ENCODE measurements around the gene REXO2.

REXO2 gene

GRCh38 chr11:114452399-114452798, 13.1 kb downstream of the REXO2 start:
- H3K4me3 ChIP-seq (ENCODE audit: low read length) = no peak overlapping the region
- TF ChIP-seq ZNF274 (IDR thresholded peaks at IDR 0.05; ENCODE audit: low read depth, low read length) = no peak

GRCh38 chr11:114463999-114464398, 24.7 kb downstream of the REXO2 start:
- TF ChIP-seq ZNF274 (IDR thresholded peaks at IDR 0.05; ENCODE audit: low read depth, low read length) = no peak
- H3K4me3 ChIP-seq (ENCODE audit: low read length) = no peak overlapping the region

- no peak for TF ChIP-seq ZNF274 (IDR thresholded peaks at IDR 0.05; ENCODE audit: low read depth, low read length)
- H3K4me3 ChIP-seq (ENCODE audit: low read length) = no peak overlapping the region
These were observed 27.5 kb downstream of the REXO2 start for GRCh38 chr11:114466742-114467141.

GRCh38 chr11:114472661-114473060, 33.4 kb downstream of the REXO2 start:
- H3K4me3 ChIP-seq (ENCODE audit: low read length) = no peak overlapping the region
- TF ChIP-seq ZNF274 (IDR thresholded peaks at IDR 0.05; ENCODE audit: low read depth, low read length) = no peak

- no peak for TF ChIP-seq ZNF274 (IDR thresholded peaks at IDR 0.05; ENCODE audit: low read depth, low read length)
- H3K4me3 ChIP-seq (ENCODE audit: low read length) = no peak overlapping the region
These were observed 38.7 kb downstream of the REXO2 start for GRCh38 chr11:114478001-114478410.

GRCh38 chr11:114478768-114479167, 39.5 kb downstream of the REXO2 start:
- no peak overlapping the region for H3K4me3 ChIP-seq (ENCODE audit: low read length)

GRCh38 chr11:114479331-114479730, 40.1 kb downstream of the REXO2 start:
- H3K4me3 ChIP-seq (ENCODE audit: low read length) = no peak overlapping the region
- TF ChIP-seq ZNF274 (IDR thresholded peaks at IDR 0.05; ENCODE audit: low read depth, low read length) = no peak

More at GRCh38 chr11:114478768-114479167, 39.5 kb downstream of the REXO2 start:
- TF ChIP-seq ZNF274 (IDR thresholded peaks at IDR 0.05; ENCODE audit: low read depth, low read length) = no peak

GRCh38 chr11:114482114-114482513, 42.8 kb downstream of the REXO2 start:
- no peak for TF ChIP-seq ZNF274 (IDR thresholded peaks at IDR 0.05; ENCODE audit: low read depth, low read length)
- no peak overlapping the region for H3K4me3 ChIP-seq (ENCODE audit: low read length)

- no peak overlapping the region for H3K4me3 ChIP-seq (ENCODE audit: low read length)
- no peak for TF ChIP-seq ZNF274 (IDR thresholded peaks at IDR 0.05; ENCODE audit: low read depth, low read length)
These were observed 44.7 kb downstream of the REXO2 start for GRCh38 chr11:114483929-114484328.

GRCh38 chr11:114496915-114497314, 57.6 kb downstream of the REXO2 start:
- no peak overlapping the region for H3K4me3 ChIP-seq (ENCODE audit: low read length)
- no peak for TF ChIP-seq ZNF274 (IDR thresholded peaks at IDR 0.05; ENCODE audit: low read depth, low read length)

GRCh38 chr11:114499756-114500155, 60.5 kb downstream of the REXO2 start:
- no peak for TF ChIP-seq ZNF274 (IDR thresholded peaks at IDR 0.05; ENCODE audit: low read depth, low read length)
- H3K4me3 ChIP-seq (ENCODE audit: low read length) = no peak overlapping the region
